NT2/D1 (cell line): ENCODE measurements around the gene C9orf50.
A peak's percentile ranks its signal among the peaks of the same experiment; 100 is the strongest.

ENCODE experiments used
- DNase-seq: peaks from one replicate; pipeline ENCODE4 v3.0.0-alpha.2; 2011; ENCODE audit warnings: low read depth, low spot score
- H3K27me3 ChIP-seq: 2 replicates; pipeline ENCODE4 v1.6.0; 2011; ENCODE audit warnings: mild to moderate bottlenecking; ENCODE audit not compliant: insufficient read length, insufficient read depth
- H3K36me3 ChIP-seq: 2 replicates; pipeline ENCODE4 v1.6.1; 2011; ENCODE audit warnings: mild to moderate bottlenecking, low read length, mixed read lengths; ENCODE audit not compliant: insufficient read depth, insufficient read length
- H3K4me1 ChIP-seq: 2 replicates; pipeline ENCODE4 v1.5.1; 2011; ENCODE audit not compliant: insufficient read depth, insufficient read length
- H3K4me3 ChIP-seq: 2 replicates; pipeline ENCODE4 v1.5.1; 2011; ENCODE audit warnings: low read depth; ENCODE audit not compliant: insufficient read length
- H3K9ac ChIP-seq: 2 replicates; pipeline ENCODE4 v1.6.0; 2011; ENCODE audit warnings: low read depth; ENCODE audit not compliant: insufficient read length
- H3K9me3 ChIP-seq: 2 replicates; pipeline ENCODE4 v1.5.1; 2011; ENCODE audit warnings: mild to moderate bottlenecking, low read length; ENCODE audit not compliant: insufficient read depth
- SUZ12 ChIP-seq: IDR thresholded peaks from 2 replicates; pipeline ENCODE4 v1.6.1; 2011; ENCODE audit not compliant: insufficient read length, insufficient read depth; ENCODE audit errors: extremely low read depth
- YY1 ChIP-seq: IDR thresholded peaks from 2 replicates; pipeline ENCODE4 v1.6.1; 2011; ENCODE audit not compliant: insufficient read length, insufficient read depth
- ZNF274 ChIP-seq: IDR thresholded peaks from 2 replicates; pipeline ENCODE4 v1.6.1; 2011; ENCODE audit warnings: mild to moderate bottlenecking, low read depth, low read length

Gene C9orf50

GRCh38 chr9:129654554-129655040, 33.7 kb upstream of the C9orf50 start:
- no peak for TF ChIP-seq YY1
- no peak for TF ChIP-seq SUZ12
- TF ChIP-seq ZNF274: no peak
- Histone ChIP-seq H3K9me3 (no peaks in the 10 kb centered on the region), H3K9ac (no peak overlapping the region), H3K4me1 (peaks cover 2% of the 10 kb centered on the region), H3K36me3 (no peaks in the 10 kb centered on the region), H3K4me3 (no peak overlapping the region), H3K27me3 (no peaks in the 10 kb centered on the region)
- no peak for DNase-seq

- TF ChIP-seq SUZ12 (no peak), YY1 (no peak), ZNF274 (no peak)
- H3K4me3 ChIP-seq: no peak overlapping the region
- DNase-seq: no peak
- H3K9ac ChIP-seq: no peak overlapping the region
- H3K27me3 ChIP-seq: no peaks in the 10 kb centered on the region
- H3K9me3 ChIP-seq: no peaks in the 10 kb centered on the region
- H3K4me1 ChIP-seq: peaks cover 2% of the 10 kb centered on the region
- H3K36me3 ChIP-seq: no peaks in the 10 kb centered on the region
Observed at GRCh38 chr9:129653823-129654553, 33.1 kb upstream of the C9orf50 start.

GRCh38 chr9:129650680-129651235, 29.9 kb upstream of the C9orf50 start:
- TF ChIP-seq ZNF274: no peak
- no peak for TF ChIP-seq YY1
- no peak for TF ChIP-seq SUZ12
- H3K9ac ChIP-seq: no peak overlapping the region
- peaks cover 7% of the 10 kb centered on the region for H3K4me1 ChIP-seq

GRCh38 chr9:129649726-129650679, 29.1 kb upstream of the C9orf50 start:
- DNase-seq: no peak
- no peaks in the 10 kb centered on the region for H3K36me3 ChIP-seq
- TF ChIP-seq ZNF274 (no peak), YY1 (no peak), SUZ12 (no peak)
- H3K9ac ChIP-seq: no peak overlapping the region
- no peaks in the 10 kb centered on the region for H3K27me3 ChIP-seq
- H3K4me1 ChIP-seq: peaks cover 8% of the 10 kb centered on the region
- peaks cover 5% of the 10 kb centered on the region; the same call in 1 of the 2 replicates for H3K9me3 ChIP-seq
- H3K4me3 ChIP-seq: no peak overlapping the region

More at GRCh38 chr9:129650680-129651235, 29.9 kb upstream of the C9orf50 start:
- Histone ChIP-seq H3K27me3 (no peaks in the 10 kb centered on the region), H3K9me3 (peaks cover 5% of the 10 kb centered on the region; the same call in 1 of the 2 replicates), H3K36me3 (no peaks in the 10 kb centered on the region), H3K4me3 (no peak overlapping the region)
- DNase-seq: no peak

GRCh38 chr9:129648764-129649115, 27.8 kb upstream of the C9orf50 start:
- H3K36me3 ChIP-seq: no peaks in the 10 kb centered on the region
- no peak for DNase-seq
- H3K4me3 ChIP-seq: no peak overlapping the region
- H3K27me3 ChIP-seq: no peaks in the 10 kb centered on the region
- peaks cover 10% of the 10 kb centered on the region for H3K4me1 ChIP-seq
- TF ChIP-seq YY1 (no peak), SUZ12 (no peak), ZNF274 (no peak)
- H3K9me3 ChIP-seq: peaks cover 5% of the 10 kb centered on the region; the same call in 1 of the 2 replicates
- peak overlapping the region; percentile 21 for H3K9ac ChIP-seq

GRCh38 chr9:129648092-129648763, 27.3 kb upstream of the C9orf50 start:
- DNase-seq: no peak
- Histone ChIP-seq H3K4me3 (no peak overlapping the region), H3K9ac (peak overlapping the region; percentile 21), H3K27me3 (no peaks in the 10 kb centered on the region), H3K36me3 (no peaks in the 10 kb centered on the region), H3K4me1 (peaks cover 10% of the 10 kb centered on the region), H3K9me3 (peaks cover 5% of the 10 kb centered on the region; the same call in 1 of the 2 replicates)
- no peak for TF ChIP-seq SUZ12
- TF ChIP-seq YY1: no peak
- no peak for TF ChIP-seq ZNF274
